Left lung (tissue), 10 donors: ENCODE measurements around the gene VAV3. TPM values are rescaled to one million over a fixed set of nuclear protein-coding genes. Genes with fewer than 3 reads are reported as not detected.

Source experiments
- ATAC-seq: fragments of 200-7000 bp; cut with Tn5 transposase; one replicate; pipeline ENCODE4 v1.9.1; 2020; ENCODE audit warnings: moderate library complexity
- DNase-seq, 4 donors: peaks; one replicate each; pipeline ENCODE4 v3.0.0-alpha.2; 2013 to 2020
- H3K27ac ChIP-seq, 2 donors: fragments of 200-600 bp; sonication (generic) in 1 of 2; one replicate each; pipeline versions ENCODE4 v1.5.0 to v1.8.0; 2020 to 2021
- H3K27me3 ChIP-seq, 2 donors: fragments of 200-600 bp; sonication (generic) in 1 of 2; one replicate each; pipeline versions ENCODE4 v1.5.0 to v1.8.0; 2020 to 2021
- H3K36me3 ChIP-seq, 2 donors: fragments of 200-600 bp; sonication (generic) in 1 of 2; one replicate each; pipeline versions ENCODE4 v1.5.0 to v1.8.0; 2020 to 2021
- H3K4me1 ChIP-seq, 2 donors: fragments of 200-600 bp; one replicate each; pipeline ENCODE4 v1.8.0; 2021
- H3K4me3 ChIP-seq, 2 donors: fragments of 200-600 bp; sonication (generic) in 1 of 2; one replicate each; pipeline versions ENCODE4 v1.5.0 to v1.8.0; 2020 to 2021; ENCODE audit warnings: mild to moderate bottlenecking in 1 of 2
- H3K9me3 ChIP-seq, 2 donors: fragments of 200-600 bp; sonication (generic) in 1 of 2; one replicate each; pipeline versions ENCODE4 v1.5.0 to v1.8.0; 2020 to 2021
- intact Hi-C, 2 donors: fragments of 100-400 bp; cut with DNase I; formaldehyde crosslinking; loops; one replicate each; pipeline versions ENCODE4 v1.11.2 to v1.14.2; 2022
- polyA plus RNA-seq, 6 donors: library from polyadenylated mRNA; unstranded; fragments of 120-200 nt; gene quantifications; one replicate each; pipeline ENCODE4 v1.2.1, GENCODE V29; 2013; ENCODE audit not compliant: insufficient read length in 6 of 6
- total RNA-seq, 2 donors: library from RNA; stranded (reverse); fragmentation: NEBNext Ultra II Directional; extraction: Animal tissue kit (Norgen Biotek cat#: 25700); gene quantifications; one replicate each; pipeline ENCODE4 v1.2.1, GENCODE V29; 2021
- TF ChIP-seq, protein P1 (sequence below), 2 donors: fragments of 200-600 bp; sonication (generic) in 1 of 2; IDR thresholded peaks; one replicate each; pipeline versions ENCODE4 v1.5.0 to v1.8.0; 2021; ENCODE audit warnings: antibody characterized with exemption in 2 of 2
- donor health status: DM: no; HTN: yes; CAD: no.
- donor health status: DM: no; HTN: no; CAD: no.

VAV3 gene
- total and polyA plus RNA-seq, 8 donors: 5.3 to 14.5 (median 7.2) TPM

DNA sequence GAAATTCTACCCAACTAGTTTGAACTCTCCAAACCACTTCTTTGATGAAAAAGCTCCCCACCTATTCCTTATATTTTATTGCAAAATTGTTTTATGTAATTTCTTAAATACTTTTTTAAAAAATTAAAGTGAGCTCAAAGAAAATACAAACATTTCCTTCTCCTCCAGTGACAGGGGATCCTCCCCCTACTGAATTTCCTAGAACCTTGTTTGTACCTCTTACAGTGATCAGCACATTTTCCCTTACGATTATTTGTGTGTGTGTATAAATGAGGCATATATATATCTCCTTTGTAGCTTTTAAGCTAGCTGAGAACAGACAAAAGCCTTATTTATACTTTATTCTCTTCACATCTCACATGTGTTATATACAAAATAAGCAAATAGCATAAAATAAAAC lies 44.4 kb downstream of the VAV3 start:
- intact Hi-C loops: no loop called here
- TF ChIP-seq, protein P1, sequence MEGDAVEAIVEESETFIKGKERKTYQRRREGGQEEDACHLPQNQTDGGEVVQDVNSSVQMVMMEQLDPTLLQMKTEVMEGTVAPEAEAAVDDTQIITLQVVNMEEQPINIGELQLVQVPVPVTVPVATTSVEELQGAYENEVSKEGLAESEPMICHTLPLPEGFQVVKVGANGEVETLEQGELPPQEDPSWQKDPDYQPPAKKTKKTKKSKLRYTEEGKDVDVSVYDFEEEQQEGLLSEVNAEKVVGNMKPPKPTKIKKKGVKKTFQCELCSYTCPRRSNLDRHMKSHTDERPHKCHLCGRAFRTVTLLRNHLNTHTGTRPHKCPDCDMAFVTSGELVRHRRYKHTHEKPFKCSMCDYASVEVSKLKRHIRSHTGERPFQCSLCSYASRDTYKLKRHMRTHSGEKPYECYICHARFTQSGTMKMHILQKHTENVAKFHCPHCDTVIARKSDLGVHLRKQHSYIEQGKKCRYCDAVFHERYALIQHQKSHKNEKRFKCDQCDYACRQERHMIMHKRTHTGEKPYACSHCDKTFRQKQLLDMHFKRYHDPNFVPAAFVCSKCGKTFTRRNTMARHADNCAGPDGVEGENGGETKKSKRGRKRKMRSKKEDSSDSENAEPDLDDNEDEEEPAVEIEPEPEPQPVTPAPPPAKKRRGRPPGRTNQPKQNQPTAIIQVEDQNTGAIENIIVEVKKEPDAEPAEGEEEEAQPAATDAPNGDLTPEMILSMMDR (IDR thresholded peaks at IDR 0.05): no peak
- no peak for ATAC-seq
- H3K4me3 ChIP-seq: no peak overlapping the region
- no peak for DNase-seq
- H3K27me3 ChIP-seq: no peaks in the 10 kb centered on the region
- H3K27ac ChIP-seq: no peak overlapping the region
- H3K4me1 ChIP-seq: peaks cover 0 to 15% of the 10 kb centered on the region in 2 donors
- no peaks in the 10 kb centered on the region for H3K36me3 ChIP-seq
- no peaks in the 10 kb centered on the region for H3K9me3 ChIP-seq

DNA sequence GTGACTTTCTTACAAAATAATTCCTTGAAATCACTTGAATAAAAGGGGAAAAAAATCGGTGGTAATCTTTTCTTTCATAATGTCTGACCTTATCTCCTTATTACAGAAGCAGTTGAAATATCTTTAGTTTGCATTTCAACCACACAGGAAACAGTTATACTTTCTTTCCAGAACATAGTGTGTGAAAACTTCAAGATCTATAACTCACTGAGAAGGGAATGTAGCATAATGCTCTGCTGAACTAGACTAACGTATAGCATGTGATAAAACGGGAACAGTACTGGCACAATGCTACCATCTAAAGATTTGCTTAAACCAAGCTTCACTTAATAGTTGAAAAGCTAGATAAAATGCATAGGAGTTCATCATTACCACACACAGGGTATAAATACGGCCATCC lies 45.0 kb downstream of the VAV3 start:
- intact Hi-C loops: no loop called here
- ATAC-seq (no peak), DNase-seq (no peak)
- Histone ChIP-seq H3K9me3 (no peaks in the 10 kb centered on the region), H3K27ac (no peak overlapping the region), H3K4me1 (peaks cover 0 to 15% of the 10 kb centered on the region in 2 donors), H3K27me3 (no peaks in the 10 kb centered on the region), H3K4me3 (no peak overlapping the region), H3K36me3 (no peaks in the 10 kb centered on the region)
- TF ChIP-seq, protein P1 (IDR thresholded peaks at IDR 0.05): no peak

DNA sequence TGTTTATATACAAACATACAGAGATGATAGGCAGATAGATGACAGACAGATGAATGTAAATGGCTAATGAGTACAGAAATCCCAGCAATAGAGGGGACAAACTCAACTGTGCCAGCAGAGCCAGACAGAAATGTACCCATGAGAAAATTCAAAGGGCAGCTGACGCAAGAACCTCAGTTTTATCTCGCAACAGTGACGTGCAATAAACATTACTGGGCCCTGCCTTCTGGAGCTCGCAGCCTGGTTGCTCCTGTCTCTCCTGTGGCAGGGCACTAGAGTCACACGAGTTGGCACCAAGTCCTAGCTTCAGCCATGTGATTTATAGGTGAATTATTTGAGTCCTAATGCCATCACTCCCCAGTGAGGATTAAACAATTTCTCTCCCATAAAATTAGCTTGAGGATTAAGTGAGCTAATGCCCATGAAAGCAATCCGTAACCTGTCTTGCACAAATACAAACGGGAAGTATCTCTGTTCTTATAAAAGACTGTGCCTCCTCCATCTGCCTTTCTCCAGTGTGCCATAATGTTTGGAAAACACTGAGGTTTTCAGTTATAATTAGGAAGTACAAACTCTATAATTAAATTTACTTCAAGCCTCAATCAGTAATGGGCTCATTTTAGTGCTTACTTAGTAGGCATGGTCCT lies 50.7 kb downstream of the VAV3 start:
- TF ChIP-seq, protein P1 (IDR thresholded peaks at IDR 0.05): no peak
- H3K4me1 ChIP-seq: peaks cover 0 to 15% of the 10 kb centered on the region in 2 donors
- peak overlapping the region in 1 of 2 donors; percentile 72 for H3K27ac ChIP-seq
- DNase-seq: no peak
- H3K9me3 ChIP-seq: no peaks in the 10 kb centered on the region
- no peaks in the 10 kb centered on the region for H3K27me3 ChIP-seq
- H3K36me3 ChIP-seq: no peaks in the 10 kb centered on the region
- ATAC-seq: no peak
- H3K4me3 ChIP-seq: no peak overlapping the region
- intact Hi-C loops: no loop called here

DNA sequence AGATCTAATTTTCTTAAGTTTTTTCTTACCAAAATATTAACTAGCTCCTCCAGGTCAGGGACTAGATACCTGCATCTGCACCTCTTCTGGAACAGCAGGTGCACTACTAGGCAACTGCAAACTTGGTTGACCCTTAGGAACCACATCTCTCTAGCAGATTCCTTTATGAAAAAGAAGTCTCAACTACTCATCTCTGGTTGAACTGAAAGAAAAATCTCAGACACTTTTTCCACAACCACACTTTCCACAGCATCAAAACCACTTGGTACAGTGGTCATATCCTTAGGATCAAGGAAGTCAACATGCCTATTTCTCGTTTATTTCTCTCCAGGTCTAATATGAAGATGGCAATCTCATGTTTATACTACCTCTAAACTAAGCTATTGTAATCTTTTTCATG lies 52.3 kb downstream of the VAV3 start:
- Histone ChIP-seq H3K4me1 (peaks cover 0 to 19% of the 10 kb centered on the region in 2 donors), H3K27ac (no peak overlapping the region), H3K27me3 (no peaks in the 10 kb centered on the region), H3K9me3 (no peaks in the 10 kb centered on the region), H3K4me3 (no peak overlapping the region), H3K36me3 (no peaks in the 10 kb centered on the region)
- intact Hi-C loops: no loop called here
- DNase-seq (no peak), ATAC-seq (no peak)
- TF ChIP-seq, protein P1 (IDR thresholded peaks at IDR 0.05): no peak

DNA sequence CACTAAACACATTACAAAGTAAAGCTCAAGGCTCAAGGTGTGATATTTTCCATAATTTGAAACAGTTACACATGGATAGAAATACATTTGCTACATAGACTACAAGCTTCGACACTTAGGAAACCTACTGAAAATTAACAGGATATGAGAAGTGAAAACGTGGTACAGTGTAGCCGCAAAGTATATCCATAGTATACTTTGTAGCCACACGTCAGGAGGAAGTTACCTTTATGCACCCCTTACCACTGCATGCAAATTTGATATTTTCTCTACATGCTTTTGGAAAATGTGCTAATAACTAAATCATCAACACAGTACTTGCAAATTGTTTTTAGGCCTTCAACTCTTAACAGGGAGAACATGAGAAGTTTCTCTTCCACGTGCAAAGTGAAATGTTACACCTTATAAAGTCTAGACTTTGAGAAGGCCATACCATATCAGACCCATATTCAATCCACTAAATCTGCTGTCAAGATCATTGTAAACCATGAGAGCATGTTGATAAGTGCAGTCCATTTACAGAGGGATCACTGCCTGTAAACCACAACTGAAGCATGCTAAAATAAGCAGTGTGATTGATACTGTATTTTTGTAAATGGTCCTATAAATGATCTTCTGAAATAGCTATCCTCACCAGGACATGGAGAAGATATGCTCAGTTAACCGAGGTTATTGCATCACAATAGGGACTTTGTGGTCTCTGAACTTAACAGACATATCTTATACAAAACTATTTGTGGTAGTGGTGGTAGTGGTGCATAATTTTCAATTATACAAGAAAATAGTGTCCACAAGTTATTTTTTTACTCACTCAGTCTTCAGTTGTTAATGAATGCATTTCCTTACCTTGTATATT lies 64.7 kb downstream of the VAV3 start:
- H3K9me3 ChIP-seq: no peaks in the 10 kb centered on the region
- H3K27ac ChIP-seq: no peak overlapping the region
- no peak overlapping the region for H3K4me3 ChIP-seq
- no peaks in the 10 kb centered on the region for H3K27me3 ChIP-seq
- TF ChIP-seq, protein P1 (IDR thresholded peaks at IDR 0.05): no peak
- ATAC-seq (no peak), DNase-seq (no peak)
- H3K36me3 ChIP-seq: no peaks in the 10 kb centered on the region
- intact Hi-C loops: no loop called here
- H3K4me1 ChIP-seq: peaks cover 0 to 24% of the 10 kb centered on the region in 2 donors
